GM12878 (cell line): ENCODE results near the gene FAM187B. TPM values are rescaled to one million over a fixed set of nuclear protein-coding genes. Genes with fewer than 3 reads are reported as not detected.

Experiments
- BACH1 ChIP-seq: fragments of 450-650 bp; IDR thresholded peaks from 2 replicates; pipeline ENCODE4 v1.6.1; 2017; ENCODE audit warnings: mild to moderate bottlenecking, borderline replicate concordance
- CTCF ChIP-seq, 3 experiments: IDR thresholded peaks in 2 of 3; conservative IDR thresholded peaks in 1 of 3; 2 replicates each; pipeline ENCODE4 v1.5.1; 2011; ENCODE audit warnings: low read depth in 3 of 3, low read length in 3 of 3, mild to moderate bottlenecking in 3 of 3, control low read depth in 2 of 3, moderate library complexity in 2 of 3, inconsistent platforms in 1 of 3, mixed read lengths in 1 of 3; ENCODE audit not compliant: control insufficient read depth in 2 of 3, insufficient read depth in 1 of 3; ENCODE audit errors: extremely low read depth in 1 of 3
- IKZF1 ChIP-seq: fragments of 450-650 bp; conservative IDR thresholded peaks from 2 replicates; pipeline ENCODE4 v1.6.1; 2017; ENCODE audit warnings: antibody characterized with exemption, mild to moderate bottlenecking
- MTA2 ChIP-seq: fragments of 450-650 bp; IDR thresholded peaks from 2 replicates; pipeline ENCODE4 v1.6.1; 2016; ENCODE audit warnings: low read depth, mild to moderate bottlenecking, moderate library complexity
- NBN ChIP-seq: fragments of 450-650 bp; IDR thresholded peaks from 2 replicates; pipeline ENCODE4 v1.6.1; 2016
- NR2C1 ChIP-seq: fragments of 450-650 bp; IDR thresholded peaks from 2 replicates; pipeline ENCODE4 v1.6.1; 2017; ENCODE audit warnings: antibody characterized with exemption, mild to moderate bottlenecking, moderate library complexity
- NR2C2 ChIP-seq: IDR thresholded peaks from 2 replicates; pipeline ENCODE4 v1.6.1; 2011; ENCODE audit warnings: borderline replicate concordance, low read depth; ENCODE audit not compliant: control insufficient read depth, insufficient read length
- PAX8 ChIP-seq: fragments of 450-650 bp; IDR thresholded peaks from 2 replicates; pipeline ENCODE4 v1.6.1; 2017; ENCODE audit warnings: mild to moderate bottlenecking, moderate library complexity
- PML ChIP-seq: IDR thresholded peaks from 2 replicates; pipeline ENCODE4 v1.6.1; 2012; ENCODE audit warnings: low read length, inconsistent platforms
- POLR2A ChIP-seq: IDR thresholded peaks from 2 replicates; pipeline ENCODE4 v1.6.1; 2011; ENCODE audit warnings: low read depth, mild to moderate bottlenecking, low read length
- RAD21 ChIP-seq: IDR thresholded peaks from 2 replicates; pipeline ENCODE4 v1.6.1; 2011; ENCODE audit warnings: mild to moderate bottlenecking, low read depth, low read length, moderate library complexity; ENCODE audit not compliant: insufficient read depth
- RB1 ChIP-seq: fragments of 450-650 bp; formaldehyde crosslinking; IDR thresholded peaks from 2 replicates; pipeline ENCODE4 v1.6.1; 2017; ENCODE audit warnings: mild to moderate bottlenecking, borderline replicate concordance
- RBBP5 ChIP-seq: fragments of 200-600 bp; sonication (generic); conservative IDR thresholded peaks from 2 replicates; pipeline ENCODE4 v1.6.1; 2016
- RELB ChIP-seq: fragments of 450-650 bp; IDR thresholded peaks from 2 replicates; pipeline ENCODE4 v1.6.1; 2017; ENCODE audit warnings: low read depth, mild to moderate bottlenecking, moderate library complexity
- SMAD5 ChIP-seq: IDR thresholded peaks from 2 replicates; pipeline ENCODE4 v1.6.1; 2016; ENCODE audit warnings: antibody characterized with exemption, low read depth
- SUPT20H ChIP-seq: IDR thresholded peaks from 2 replicates; pipeline ENCODE4 v1.6.1; 2011; ENCODE audit warnings: low read depth, mild to moderate bottlenecking, low read length, moderate library complexity, borderline replicate concordance; ENCODE audit not compliant: control insufficient read depth
- TCF3 ChIP-seq: IDR thresholded peaks from 2 replicates; pipeline ENCODE4 v1.6.1; 2012; ENCODE audit warnings: low read depth, mild to moderate bottlenecking, low read length, borderline replicate concordance; ENCODE audit not compliant: insufficient read depth
- YBX1 ChIP-seq: fragments of 450-650 bp; IDR thresholded peaks from 2 replicates; pipeline ENCODE4 v1.6.1; 2016; ENCODE audit warnings: antibody characterized with exemption
- ZBTB11 ChIP-seq: fragments of 450-650 bp; formaldehyde crosslinking; IDR thresholded peaks from 2 replicates; pipeline ENCODE4 v1.5.0; 2022; ENCODE audit warnings: mild to moderate bottlenecking, missing genetic modification characterization
- ZNF24 ChIP-seq: fragments of 450-650 bp; IDR thresholded peaks from 2 replicates; pipeline ENCODE4 v1.6.1; 2017; ENCODE audit warnings: antibody characterized with exemption, mild to moderate bottlenecking
- polyA plus RNA-seq, 11 experiments: library from polyadenylated mRNA; depleted of rRNA in 4 of 11; unstranded in 6 of 11; stranded (reverse) in 5 of 11; fragments of >200 nt; fragmentation: Nextera tagmentation in 4 of 11; fragmentation: Illumina TruSeq in 1 of 11; extraction: Ambion mirVana in 4 of 11; extraction: Trizol in 1 of 11; gene quantifications; 1 replicate in 1 of 11; 2 replicates in 10 of 11; pipeline versions ENCODE4 v1.2.1 to v1.2.3, GENCODE V29; 2011 to 2016; ENCODE audit warnings: inconsistent platforms in 2 of 11, missing spikeins in 2 of 11, low read depth in 1 of 11
- total RNA-seq, 4 experiments: library from RNA; depleted of rRNA in 3 of 4; stranded (reverse); fragments of >200 nt in 3 of 4; fragmentation: Illumina TruSeq in 1 of 4; extraction: Trizol in 1 of 4; gene quantifications; 2 replicates each; pipeline versions ENCODE4 v1.2.1 to v1.2.3, GENCODE V29; 2013 to 2021
- TF ChIP-seq, protein P1 (sequence below): fragments of 450-650 bp; IDR thresholded peaks from 2 replicates; pipeline ENCODE4 v1.6.1; 2017; ENCODE audit warnings: antibody characterized with exemption, mild to moderate bottlenecking, moderate library complexity

Gene FAM187B
- total and polyA plus RNA-seq, 10 of the 15 experiments (the other 5 are each of a cell fraction or from before 2014, with no cell fraction given): 0.05 TPM; not detected in 9

GRCh38 chr19:35204799-35205732 lies 23.5 kb downstream of the FAM187B start (continued):
- peak; percentile 98 for TF ChIP-seq RELB
- TF ChIP-seq NBN: peak; percentile 100
- no peak; the same call in 1 of the 2 replicates for TF ChIP-seq ZNF24
- TF ChIP-seq TCF3: peak; percentile 84; the same call in 1 of the 2 replicates
- no peak for TF ChIP-seq SUPT20H
- TF ChIP-seq ZBTB11: no peak
- no peak for TF ChIP-seq NR2C1
- peak; percentile 58; the same call in 1 of the 2 replicates for TF ChIP-seq RB1
- TF ChIP-seq POLR2A: no peak
- no peak for TF ChIP-seq PAX8
- peak; percentile 94 for TF ChIP-seq MTA2
- TF ChIP-seq RBBP5: no peak
- no peak for TF ChIP-seq NR2C2
- TF ChIP-seq BACH1: peak; percentile 96; the same call in 1 of the 2 replicates
- TF ChIP-seq PML: no peak
- TF ChIP-seq, protein P1, sequence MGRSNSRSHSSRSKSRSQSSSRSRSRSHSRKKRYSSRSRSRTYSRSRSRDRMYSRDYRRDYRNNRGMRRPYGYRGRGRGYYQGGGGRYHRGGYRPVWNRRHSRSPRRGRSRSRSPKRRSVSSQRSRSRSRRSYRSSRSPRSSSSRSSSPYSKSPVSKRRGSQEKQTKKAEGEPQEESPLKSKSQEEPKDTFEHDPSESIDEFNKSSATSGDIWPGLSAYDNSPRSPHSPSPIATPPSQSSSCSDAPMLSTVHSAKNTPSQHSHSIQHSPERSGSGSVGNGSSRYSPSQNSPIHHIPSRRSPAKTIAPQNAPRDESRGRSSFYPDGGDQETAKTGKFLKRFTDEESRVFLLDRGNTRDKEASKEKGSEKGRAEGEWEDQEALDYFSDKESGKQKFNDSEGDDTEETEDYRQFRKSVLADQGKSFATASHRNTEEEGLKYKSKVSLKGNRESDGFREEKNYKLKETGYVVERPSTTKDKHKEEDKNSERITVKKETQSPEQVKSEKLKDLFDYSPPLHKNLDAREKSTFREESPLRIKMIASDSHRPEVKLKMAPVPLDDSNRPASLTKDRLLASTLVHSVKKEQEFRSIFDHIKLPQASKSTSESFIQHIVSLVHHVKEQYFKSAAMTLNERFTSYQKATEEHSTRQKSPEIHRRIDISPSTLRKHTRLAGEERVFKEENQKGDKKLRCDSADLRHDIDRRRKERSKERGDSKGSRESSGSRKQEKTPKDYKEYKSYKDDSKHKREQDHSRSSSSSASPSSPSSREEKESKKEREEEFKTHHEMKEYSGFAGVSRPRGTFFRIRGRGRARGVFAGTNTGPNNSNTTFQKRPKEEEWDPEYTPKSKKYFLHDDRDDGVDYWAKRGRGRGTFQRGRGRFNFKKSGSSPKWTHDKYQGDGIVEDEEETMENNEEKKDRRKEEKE: no peak
- TF ChIP-seq RAD21: no peak; the same call in 1 of the 2 replicates
- no peak for TF ChIP-seq CTCF (IDR thresholded peaks at IDR 0.05 in 2 of 3, conservative IDR thresholded peaks at IDR 0.05 in 1 of 3; ENCODE audit: control insufficient read depth in 2 of 3, extremely low read depth in 1 of 3, insufficient read depth in 1 of 3, low read depth in 3 of 3, low read length in 3 of 3)
- no peak for TF ChIP-seq YBX1
- TF ChIP-seq IKZF1: peak; percentile 99
- TF ChIP-seq SMAD5: no peak
